Nephron (organoid): Measurements from ENCODE around the gene RHOA.

Experiments
- H3K27ac Mint-ChIP-seq, 3 experiments: 2 replicates each; pipeline ENCODE4 v1.8.0; 2020; ENCODE audit warnings: mixed read lengths in 3 of 3, mild to moderate bottlenecking in 2 of 3, moderate library complexity in 1 of 3
- H3K27me3 Mint-ChIP-seq: 2 replicates; pipeline ENCODE4 v1.8.0; 2021; ENCODE audit warnings: low read depth, mild to moderate bottlenecking, moderate library complexity, mixed read lengths
- H3K36me3 Mint-ChIP-seq: 2 replicates; pipeline ENCODE4 v1.8.0; 2020; ENCODE audit warnings: low read depth, mixed read lengths
- H3K4me1 Mint-ChIP-seq: 2 replicates; pipeline ENCODE4 v1.8.0; 2020; ENCODE audit warnings: mixed read lengths
- H3K4me3 Mint-ChIP-seq, 3 experiments: 2 replicates each; pipeline ENCODE4 v1.8.0; 2020; ENCODE audit warnings: mild to moderate bottlenecking in 3 of 3, mixed read lengths in 3 of 3, moderate library complexity in 2 of 3
- H3K9me3 Mint-ChIP-seq: 2 replicates; pipeline ENCODE4 v1.8.0; 2020; ENCODE audit warnings: mixed read lengths
- CTCF ChIP-seq, 3 experiments: fragments of 200-600 bp; sonication (generic); IDR thresholded peaks; one replicate each; pipeline ENCODE4 v1.5.0; 2021; ENCODE audit warnings: antibody characterized with exemption in 3 of 3; ENCODE audit not compliant: unreplicated experiment in 3 of 3

Gene RHOA

GRCh38 chr3:49343163-49343562, 68.6 kb downstream of the RHOA start:
- peaks cover 5% of the 10 kb centered on the region for H3K36me3 Mint-ChIP-seq
- H3K27ac Mint-ChIP-seq = no peak overlapping the region
- H3K4me1 Mint-ChIP-seq = peaks cover 21% of the 10 kb centered on the region
- no peak overlapping the region for H3K4me3 Mint-ChIP-seq
- H3K27me3 Mint-ChIP-seq = no peaks in the 10 kb centered on the region
- TF ChIP-seq CTCF (IDR thresholded peaks at IDR 0.05; ENCODE audit: unreplicated experiment in 3 of 3) = no peak
- H3K9me3 Mint-ChIP-seq = no peaks in the 10 kb centered on the region

- Mint-ChIP-seq H3K4me3 (peak overlapping the region; percentile 15 to 42 (median 36)), H3K4me1 (peaks cover 24% of the 10 kb centered on the region), H3K27me3 (no peaks in the 10 kb centered on the region), H3K27ac (peak overlapping the region; percentile 25 to 71 (median 26)), H3K9me3 (no peaks in the 10 kb centered on the region), H3K36me3 (peaks cover 8% of the 10 kb centered on the region)
- no peak for TF ChIP-seq CTCF (IDR thresholded peaks at IDR 0.05; ENCODE audit: unreplicated experiment in 3 of 3)
These were observed 69.8 kb downstream of the RHOA start for GRCh38 chr3:49341996-49342395.

GRCh38 chr3:49339941-49340800, 71.6 kb downstream of the RHOA start, which contains the start of gene USP4:
Gene USP4 (minus strand): TSS chr3:49340053. CDS start chr3:49340024, 29 bp downstream.
- H3K9me3 Mint-ChIP-seq = no peaks in the 10 kb centered on the region
- peak within 1 kb of the TSS; percentile 98 to 99 (median 99) for H3K27ac Mint-ChIP-seq
- no peaks in the 10 kb centered on the region for H3K27me3 Mint-ChIP-seq
- peak within 1 kb of the TSS; percentile 95 to 99 (median 98) for H3K4me3 Mint-ChIP-seq
- TF ChIP-seq CTCF (IDR thresholded peaks at IDR 0.05; ENCODE audit: unreplicated experiment in 3 of 3) = peak; percentile 30 to 40 (median 37)
- peaks cover 12% of the 10 kb centered on the region for H3K36me3 Mint-ChIP-seq
- H3K4me1 Mint-ChIP-seq = peaks cover 24% of the 10 kb centered on the region

GRCh38 chr3:49339581-49339940, 72.2 kb downstream of the RHOA start:
- no peaks in the 10 kb centered on the region for H3K9me3 Mint-ChIP-seq
- H3K36me3 Mint-ChIP-seq = peaks cover 19% of the 10 kb centered on the region
- TF ChIP-seq CTCF (IDR thresholded peaks at IDR 0.05; ENCODE audit: unreplicated experiment in 3 of 3) = no peak
- no peaks in the 10 kb centered on the region for H3K27me3 Mint-ChIP-seq
- peak overlapping the region; percentile 98 to 99 (median 99) for H3K27ac Mint-ChIP-seq
- H3K4me1 Mint-ChIP-seq = peaks cover 24% of the 10 kb centered on the region
- H3K4me3 Mint-ChIP-seq = peak overlapping the region; percentile 95 to 99 (median 98)

- no peak overlapping the region for H3K27ac Mint-ChIP-seq
- no peaks in the 10 kb centered on the region for H3K27me3 Mint-ChIP-seq
- no peak for TF ChIP-seq CTCF (IDR thresholded peaks at IDR 0.05; ENCODE audit: unreplicated experiment in 3 of 3)
- H3K36me3 Mint-ChIP-seq = peaks cover 55% of the 10 kb centered on the region
- H3K4me3 Mint-ChIP-seq = no peak overlapping the region
- no peaks in the 10 kb centered on the region for H3K9me3 Mint-ChIP-seq
- H3K4me1 Mint-ChIP-seq = peaks cover 8% of the 10 kb centered on the region
These were observed 77.7 kb downstream of the RHOA start for GRCh38 chr3:49333916-49334633.
